H1 (cell line): ENCODE data around the gene TUBB8. TPM values are rescaled to one million over a fixed set of nuclear protein-coding genes. Genes with fewer than 3 reads are reported as not detected.

ENCODE experiments used
- CTCF ChIA-PET: fragments of 300-600 bp; sonication (Branson Sonifier 250); formaldehyde crosslinking; loops from one replicate; lab custom pipeline; 2021; ENCODE audit not compliant: partially characterized antibody; lab: Charles Lee
- POLR2A ChIA-PET: fragments of 300-600 bp; sonication (Branson Sonifier 250); formaldehyde crosslinking; loops from one replicate; lab custom pipeline; 2021; ENCODE audit warnings: inconsistent platforms; ENCODE audit not compliant: partially characterized antibody; lab: Charles Lee
- DNase-seq, 2 experiments: peaks; one replicate each; pipeline versions ENCODE4 v3.0.0 to v3.0.0-alpha.2; 2010 to 2022; ENCODE audit warnings: low spot score in 2 of 2, low read depth in 1 of 2, mixed read lengths in 1 of 2
- FAIRE-seq: peaks from 2 replicates; lab custom pipeline; 2011; peaks lifted over from hg19 to GRCh38; lab: Jason Lieb, UNC
- H2AFZ ChIP-seq: 2 replicates; pipeline ENCODE4 v1.8.1; 2012; ENCODE audit warnings: low read length, inconsistent platforms
- H2AK5ac ChIP-seq: 2 replicates; pipeline ENCODE4 v1.6.1; 2013; ENCODE audit warnings: low read depth, low read length
- H2BK120ac ChIP-seq: replicated peaks from 2 replicates; pipeline ENCODE3; 2013; ENCODE audit warnings: low read depth, low read length, inconsistent platforms
- H2BK12ac ChIP-seq: 2 replicates; pipeline ENCODE4 v1.6.1; 2013; ENCODE audit warnings: low read depth, low read length
- H2BK15ac ChIP-seq: 2 replicates; pipeline ENCODE4 v1.6.1; 2013; ENCODE audit warnings: low read length
- H2BK20ac ChIP-seq: 2 replicates; pipeline ENCODE4 v1.6.1; 2013; ENCODE audit warnings: low read length
- H2BK5ac ChIP-seq: 2 replicates; pipeline ENCODE4 v1.6.1; 2013; ENCODE audit warnings: low read depth, low read length
- H3K14ac ChIP-seq: 2 replicates; pipeline ENCODE4 v1.6.1; 2013; ENCODE audit warnings: inconsistent platforms; ENCODE audit not compliant: insufficient read length
- H3K18ac ChIP-seq: 2 replicates; pipeline ENCODE4 v1.6.1; 2013; ENCODE audit warnings: low read length; ENCODE audit errors: extremely low read depth
- H3K23ac ChIP-seq: 2 replicates; pipeline ENCODE4 v1.6.1; 2013; ENCODE audit warnings: inconsistent platforms; ENCODE audit not compliant: insufficient read length
- H3K23me2 ChIP-seq: 2 replicates; pipeline ENCODE4 v1.6.1; 2013; ENCODE audit warnings: low read depth, low read length
- H3K27ac ChIP-seq: 2 replicates; pipeline ENCODE4 v1.6.1; 2011; ENCODE audit warnings: low read depth, low read length, inconsistent platforms
- H3K27me3 ChIP-seq, 4 experiments: replicated peaks in 1 of 4; 1 replicate in 1 of 4; 2 replicates in 3 of 4; pipeline versions ENCODE4 v1.6.1 to v1.8.1; 2011 to 2013; ENCODE audit warnings: low read length in 3 of 4, mild to moderate bottlenecking in 3 of 4, inconsistent platforms in 2 of 4, mixed read lengths in 2 of 4, moderate library complexity in 1 of 4; ENCODE audit not compliant: control insufficient read depth in 3 of 4, insufficient read depth in 3 of 4; ENCODE audit errors: extremely low read depth in 1 of 4
- H3K36me3 ChIP-seq, 4 experiments: 2 replicates each; pipeline versions ENCODE4 v1.6.1 to v1.8.1; 2011 to 2013; ENCODE audit warnings: mild to moderate bottlenecking in 4 of 4, low read length in 3 of 4, moderate library complexity in 2 of 4, control low read depth in 1 of 4, inconsistent platforms in 1 of 4; ENCODE audit not compliant: insufficient read depth in 4 of 4, control insufficient read depth in 2 of 4
- H3K4ac ChIP-seq: replicated peaks from 2 replicates; pipeline ENCODE3; 2013; ENCODE audit warnings: low read length, low read depth, mixed read lengths, inconsistent platforms; ENCODE audit not compliant: insufficient read length
- H3K4me1 ChIP-seq, 4 experiments: replicated peaks in 1 of 4; 1 replicate in 1 of 4; 2 replicates in 3 of 4; pipeline versions ENCODE4 v1.6.1 to v1.8.1; 2011 to 2013; ENCODE audit warnings: low read length in 3 of 4, inconsistent platforms in 2 of 4, mixed read lengths in 1 of 4; ENCODE audit not compliant: insufficient read depth in 4 of 4, control insufficient read depth in 3 of 4
- H3K4me2 ChIP-seq, 2 experiments: 2 replicates each; pipeline versions ENCODE4 v1.6.1 to v1.8.1; 2011 to 2013; ENCODE audit warnings: low read depth in 2 of 2, low read length in 2 of 2, control low read depth in 1 of 2, inconsistent platforms in 1 of 2, mild to moderate bottlenecking in 1 of 2; ENCODE audit not compliant: insufficient read depth in 1 of 2
- H3K4me3 ChIP-seq, 4 experiments: fragments of 200-600, 300-600 bp in 1 of 4; sonication (generic), shearing (Covaris generic), sonication (Bioruptor Twin) in 1 of 4; 2 replicates each; pipeline versions ENCODE4 v1.5.1 to v1.8.1; 2011 to 2016; ENCODE audit warnings: low read length in 4 of 4, low read depth in 3 of 4, control low read depth in 2 of 4, inconsistent platforms in 2 of 4, mild to moderate bottlenecking in 2 of 4, mixed read lengths in 1 of 4, moderate library complexity in 1 of 4; ENCODE audit not compliant: insufficient read depth in 2 of 4; ENCODE audit errors: extremely low read depth in 1 of 4
- H3K56ac ChIP-seq: replicated peaks from 2 replicates; pipeline ENCODE3; 2013; ENCODE audit warnings: low read depth, mild to moderate bottlenecking, mixed read lengths, low read length, inconsistent platforms; ENCODE audit not compliant: insufficient read length
- H3K79me1 ChIP-seq: 2 replicates; pipeline ENCODE4 v1.6.1; 2013; ENCODE audit warnings: low read depth, low read length, control low read depth
- H3K79me2 ChIP-seq, 2 experiments: 2 replicates each; pipeline versions ENCODE4 v1.6.1 to v1.8.1; 2012 to 2013; ENCODE audit warnings: low read length in 2 of 2, mild to moderate bottlenecking in 2 of 2, inconsistent platforms in 1 of 2; ENCODE audit not compliant: insufficient read depth in 2 of 2, control insufficient read depth in 1 of 2
- H3K9ac ChIP-seq, 4 experiments: replicated peaks in 1 of 4; 1 replicate in 1 of 4; 2 replicates in 3 of 4; pipeline versions ENCODE4 v1.6.1 to v1.8.1; 2011 to 2013; ENCODE audit warnings: low read depth in 3 of 4, low read length in 3 of 4, control low read depth in 2 of 4, mild to moderate bottlenecking in 2 of 4, moderate library complexity in 2 of 4, inconsistent platforms in 1 of 4; ENCODE audit errors: extremely low read depth in 1 of 4
- H3K9me3 ChIP-seq, 2 experiments: 2 replicates each; pipeline versions ENCODE4 v1.6.1 to v1.8.1; 2012 to 2013; ENCODE audit warnings: mild to moderate bottlenecking in 2 of 2, moderate library complexity in 2 of 2, control low read depth in 1 of 2, inconsistent platforms in 1 of 2, low read depth in 1 of 2, low read length in 1 of 2, mixed read lengths in 1 of 2; ENCODE audit not compliant: insufficient read depth in 2 of 2
- H4K20me1 ChIP-seq, 2 experiments: replicated peaks in 1 of 2; 2 replicates each; pipeline versions ENCODE3 to v1.8.1; 2011 to 2013; ENCODE audit warnings: inconsistent platforms in 2 of 2, low read length in 2 of 2, mild to moderate bottlenecking in 1 of 2; ENCODE audit not compliant: insufficient read depth in 2 of 2, control insufficient read depth in 1 of 2
- H4K5ac ChIP-seq: 2 replicates; pipeline ENCODE4 v1.6.1; 2013; ENCODE audit warnings: low read length, low read depth, mixed read lengths, inconsistent platforms; ENCODE audit not compliant: insufficient read length
- H4K8ac ChIP-seq: 2 replicates; pipeline ENCODE4 v1.8.0; 2013; ENCODE audit warnings: mild to moderate bottlenecking, moderate library complexity, low read length, inconsistent platforms; ENCODE audit not compliant: insufficient read depth; ENCODE audit errors: extremely low read depth
- H4K91ac ChIP-seq: replicated peaks from 2 replicates; pipeline ENCODE3; 2013; ENCODE audit warnings: low read length, mixed read lengths, inconsistent platforms; ENCODE audit not compliant: insufficient read length
- MAFK ChIP-seq: IDR thresholded peaks from 2 replicates; pipeline ENCODE4 v1.6.1; 2012; ENCODE audit warnings: low read depth, mild to moderate bottlenecking, improper control_type of control experiment, low read length
- SP2 ChIP-seq: IDR thresholded peaks from 2 replicates; pipeline ENCODE4 v1.6.1; 2012; ENCODE audit warnings: mild to moderate bottlenecking, low read length, inconsistent platforms
- TAF1 ChIP-seq: IDR thresholded peaks from 2 replicates; pipeline ENCODE4 v1.6.1; 2011; ENCODE audit warnings: mild to moderate bottlenecking, low read depth, low read length
- WGBS, 2 experiments: shearing (Covaris generic) in 1 of 2; methylation state at CpG; one replicate each; pipeline versions ENCODE4 v1.1.6 to v1.1.7; 2013 to 2015; ENCODE audit warnings: low lambda C conversion rate in 2 of 2, mixed read lengths in 2 of 2, inconsistent platforms in 1 of 2, low coverage in 1 of 2, missing lambda C conversion rate in 1 of 2; ENCODE audit not compliant: insufficient replicate concordance in 2 of 2, insufficient coverage in 1 of 2, insufficient read length in 1 of 2; ENCODE audit errors: extremely low coverage in 1 of 2, missing lambda C conversion rate in 1 of 2; 5-methylcytosine and 5-hydroxymethylcytosine counted together
- long read RNA-seq, 2 experiments: library from RNA in 1 of 2; library from capped mRNA in 1 of 2; stranded (forward); transcript quantifications; one replicate each; pipeline ENCODE4 v2.0.0, GENCODE V29; 2021; ENCODE audit warnings: inconsistent platforms in 1 of 2
- polyA minus RNA-seq, 3 experiments: library from RNA; depleted of rRNA, polyadenylated mRNA; stranded (reverse); fragments of >200 nt; gene quantifications; 1 replicate in 2 of 3; 2 replicates in 1 of 3; pipeline ENCODE4 v1.2.3, GENCODE V29; 2011
- polyA plus RNA-seq, 7 experiments: library from polyadenylated mRNA; depleted of rRNA in 3 of 7; stranded (reverse) in 5 of 7; unstranded in 2 of 7; fragments of >200 nt in 5 of 7; fragments of 200-250 nt in 2 of 7; gene quantifications; 1 replicate in 5 of 7; 2 replicates in 1 of 7; 4 replicates in 1 of 7; pipeline versions ENCODE4 v1.2.1 to v1.2.3, GENCODE V29; 2011 to 2013; ENCODE audit warnings: missing spikeins in 2 of 7, mixed read lengths in 2 of 7
- total RNA-seq: library from RNA; stranded (reverse); fragmentation: NEBNext Ultra II Directional; extraction: Animal tissue kit (Norgen Biotek cat#: 25700); gene quantifications from 2 replicates; pipeline ENCODE4 v1.2.1, GENCODE V29; 2021

Gene TUBB8
- total RNA-seq (1.4 and 1.5 TPM in 2 replicates), polyA plus RNA-seq (2011; rRNA removed) (1.4 and 3.0 TPM in 2 replicates), polyA minus RNA-seq (2011; rRNA and poly(A)+ RNA removed) (0.61 and 0.79 TPM in 2 replicates)
- 2.0 TPM for polyA plus RNA-seq (2011; cell fraction: cytosol; rRNA removed)
- 4.1 TPM for polyA plus RNA-seq (2011; cell fraction: nucleus; rRNA removed)
- 1.0 to 1.9 TPM (median 1.7 TPM) in 4 replicates for polyA plus RNA-seq (2012, experiment 1 of 2)
- polyA plus RNA-seq (2012, experiment 2 of 2) = 0.43 TPM
- polyA plus RNA-seq (2013, experiment 1 of 2) = 0.63 TPM
- 0.57 TPM for polyA plus RNA-seq (2013, experiment 2 of 2)
- 1.3 TPM for polyA minus RNA-seq (2011; cell fraction: cytosol; rRNA and poly(A)+ RNA removed)
- polyA minus RNA-seq (2011; cell fraction: nucleus; rRNA and poly(A)+ RNA removed) = not detected
- long read RNA-seq, experiment 1 = 0 reads
- long read RNA-seq, experiment 2, partial matches to known transcripts = 0 of 2 reads
- long read RNA-seq, experiment 2, other reads (novel, unspliced or antisense) = 2 of 2 reads

DNA sequence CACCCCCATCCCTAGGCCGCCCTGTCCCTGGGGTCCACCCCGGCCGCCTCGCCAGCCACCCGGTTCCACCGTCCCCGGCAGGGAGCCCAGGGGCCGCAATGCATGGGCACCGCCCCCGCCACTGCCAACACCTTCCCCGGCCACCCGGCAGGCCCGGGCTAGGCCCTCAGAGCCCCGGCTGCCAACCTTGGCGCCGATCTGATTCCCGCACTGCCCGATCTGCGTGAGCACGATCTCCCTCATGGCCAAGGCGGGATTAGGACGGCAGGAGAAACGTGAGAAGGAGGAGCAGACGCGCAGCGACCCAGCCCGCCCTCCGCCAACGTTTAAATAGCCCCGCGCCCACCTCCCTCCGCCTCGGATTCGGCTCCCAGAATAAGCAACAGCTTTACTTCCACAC lies at the start of gene TUBB8:
Gene TUBB8 (minus strand): TSS at position 301 of the 400 bp plus-strand sequence. CDS start 58 bp downstream, at position 243.
- ChIA-PET CTCF (interaction anchor here (1.2 kb wide), 1 partner anchor 27 kb away, joined by 4 read pairs; no protein-coding TSS in a partner anchor), POLR2A (no interaction called here)
- Histone ChIP-seq H3K23me2 (no peaks in the 10 kb centered on the region), H4K91ac (no peak within 1 kb of the TSS), H4K5ac (no peak within 1 kb of the TSS), H2BK12ac (no peak within 1 kb of the TSS), H2AFZ (no peak within 1 kb of the TSS), H3K27ac (no peak within 1 kb of the TSS), H2BK15ac (no peak within 1 kb of the TSS), H3K23ac (no peak within 1 kb of the TSS), H3K79me1 (no peaks in the 10 kb centered on the region), H3K18ac (no peak within 1 kb of the TSS), H3K14ac (no peak within 1 kb of the TSS), H2BK5ac (no peak within 1 kb of the TSS), H3K4me3 (no peak within 1 kb of the TSS), H3K27me3 (no peaks in the 10 kb centered on the region), H3K36me3 (no peaks in the 10 kb centered on the region), H3K4me2 (no peak within 1 kb of the TSS), H3K9me3 (peaks cover 0 to 7% of the 10 kb centered on the region in 2 experiments; a peak in 1 of 4 replicates), H3K4ac (no peak within 1 kb of the TSS), H3K79me2 (no peaks in the 10 kb centered on the region), H4K20me1 (no peaks in the 10 kb centered on the region), H4K8ac (no peak within 1 kb of the TSS), H2AK5ac (no peak within 1 kb of the TSS), H2BK20ac (no peak within 1 kb of the TSS), H3K9ac (no peak within 1 kb of the TSS), H3K4me1 (no peaks in the 10 kb centered on the region), H2BK120ac (no peak within 1 kb of the TSS), H3K56ac (no peak within 1 kb of the TSS)
- WGBS, 2 experiments = 80% methylated on average over 10 of the region's 34 CpGs; no CpG with 5 or more reads in 1 of the 2 experiments
- FAIRE-seq (no peak), DNase-seq (no peak)
- TF ChIP-seq MAFK = no peak
- no peak for TF ChIP-seq SP2
- no peak for TF ChIP-seq TAF1
